GM18520 (cell line): ENCODE results near the gene SPDYE11.
"Not testable (repeated sequence)": the region's sequence is repeated elsewhere in the genome, so short reads cannot be mapped to it uniquely, and the experiment has no call there.

Experiments used
- ATAC-seq: cut with Tn5 transposase; IDR thresholded peaks from one replicate; pipeline ENCODE4 v1.9.1; 2021; ENCODE audit not compliant: unreplicated experiment

Gene SPDYE11, protein sequence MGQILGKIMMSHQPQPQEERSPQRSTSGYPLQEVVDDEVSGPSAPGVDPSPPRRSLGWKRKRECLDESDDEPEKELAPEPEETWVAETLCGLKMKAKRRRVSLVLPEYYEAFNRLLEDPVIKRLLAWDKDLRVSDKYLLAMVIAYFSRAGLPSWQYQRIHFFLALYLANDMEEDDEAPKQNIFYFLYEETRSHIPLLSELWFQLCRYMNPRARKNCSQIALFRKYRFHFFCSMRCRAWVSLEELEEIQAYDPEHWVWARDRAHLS

DNA sequence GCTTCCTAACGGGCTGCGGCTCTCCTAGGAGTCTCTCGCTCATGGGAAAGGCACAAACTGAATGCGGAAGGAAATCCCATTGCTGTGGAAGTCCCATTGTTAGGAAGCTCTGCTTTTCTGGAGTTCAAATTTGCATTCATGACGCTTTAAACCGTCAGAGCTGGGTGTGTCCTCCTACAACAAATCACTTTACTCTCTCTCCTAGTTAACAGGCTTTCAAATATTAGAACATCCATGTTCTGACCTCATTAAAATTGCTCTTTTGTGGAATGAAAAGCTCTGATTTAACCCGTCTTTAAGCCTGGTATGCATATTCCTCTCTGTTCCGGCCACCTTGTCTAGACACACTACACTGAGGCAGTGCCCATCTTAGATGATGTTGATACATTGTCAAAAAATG, at the start of gene SPDYE11:
Gene SPDYE11, minus strand, starts transcription at position 101 of the 400 bp plus-strand sequence. CDS start 1,800 bp downstream, outside the sequence.
- ATAC-seq = not testable (repeated sequence)

DNA sequence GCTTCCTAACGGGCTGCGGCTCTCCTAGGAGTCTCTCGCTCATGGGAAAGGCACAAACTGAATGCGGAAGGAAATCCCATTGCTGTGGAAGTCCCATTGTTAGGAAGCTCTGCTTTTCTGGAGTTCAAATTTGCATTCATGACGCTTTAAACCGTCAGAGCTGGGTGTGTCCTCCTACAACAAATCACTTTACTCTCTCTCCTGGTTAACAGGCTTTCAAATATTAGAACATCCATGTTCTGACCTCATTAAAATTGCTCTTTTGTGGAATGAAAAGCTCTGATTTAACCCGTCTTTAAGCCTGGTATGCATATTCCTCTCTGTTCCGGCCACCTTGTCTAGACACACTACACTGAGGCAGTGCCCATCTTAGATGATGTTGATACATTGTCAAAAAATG, 28.2 kb upstream of the SPDYE11 start, which contains the start of gene SPDYE9:
Gene SPDYE9, minus strand, starts transcription at position 101 of the 400 bp plus-strand sequence. CDS start 1,800 bp downstream, outside the sequence.
- not testable (repeated sequence) for ATAC-seq

DNA sequence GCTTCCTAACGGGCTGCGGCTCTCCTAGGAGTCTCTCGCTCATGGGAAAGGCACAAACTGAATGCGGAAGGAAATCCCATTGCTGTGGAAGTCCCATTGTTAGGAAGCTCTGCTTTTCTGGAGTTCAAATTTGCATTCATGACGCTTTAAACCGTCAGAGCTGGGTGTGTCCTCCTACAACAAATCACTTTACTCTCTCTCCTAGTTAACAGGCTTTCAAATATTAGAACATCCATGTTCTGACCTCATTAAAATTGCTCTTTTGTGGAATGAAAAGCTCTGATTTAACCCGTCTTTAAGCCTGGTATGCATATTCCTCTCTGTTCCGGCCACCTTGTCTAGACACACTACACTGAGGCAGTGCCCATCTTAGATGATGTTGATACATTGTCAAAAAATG, 28.0 kb downstream of the SPDYE11 start, which contains the start of gene SPDYE8:
Gene SPDYE8, minus strand, starts transcription at position 101 of the 400 bp plus-strand sequence. CDS start 1,800 bp downstream, outside the sequence.
- not testable (repeated sequence) for ATAC-seq

- not testable (repeated sequence) for ATAC-seq
Observed at GRCh38 chr7:73006491-73006890, 51.2 kb downstream of the SPDYE11 start.

- peak; percentile 73 for ATAC-seq
Observed at GRCh38 chr7:73005693-73006447, 51.8 kb downstream of the SPDYE11 start.

GRCh38 chr7:73005356-73005692, 52.4 kb downstream of the SPDYE11 start:
- ATAC-seq = peak; percentile 88

- not testable (repeated sequence) for ATAC-seq
Observed at GRCh38 chr7:72997887-72998468, 59.7 kb downstream of the SPDYE11 start.
